HG02571 (cell line): ENCODE data around the gene SLC25A31.
A peak's percentile ranks its signal among the peaks of the same experiment; 100 is the strongest.

Experiments used
- ATAC-seq: cut with Tn5 transposase; IDR thresholded peaks from one replicate; pipeline ENCODE4 v1.9.1; 2021; ENCODE audit warnings: mild to moderate bottlenecking, moderate library complexity; ENCODE audit not compliant: unreplicated experiment

Gene SLC25A31

DNA sequence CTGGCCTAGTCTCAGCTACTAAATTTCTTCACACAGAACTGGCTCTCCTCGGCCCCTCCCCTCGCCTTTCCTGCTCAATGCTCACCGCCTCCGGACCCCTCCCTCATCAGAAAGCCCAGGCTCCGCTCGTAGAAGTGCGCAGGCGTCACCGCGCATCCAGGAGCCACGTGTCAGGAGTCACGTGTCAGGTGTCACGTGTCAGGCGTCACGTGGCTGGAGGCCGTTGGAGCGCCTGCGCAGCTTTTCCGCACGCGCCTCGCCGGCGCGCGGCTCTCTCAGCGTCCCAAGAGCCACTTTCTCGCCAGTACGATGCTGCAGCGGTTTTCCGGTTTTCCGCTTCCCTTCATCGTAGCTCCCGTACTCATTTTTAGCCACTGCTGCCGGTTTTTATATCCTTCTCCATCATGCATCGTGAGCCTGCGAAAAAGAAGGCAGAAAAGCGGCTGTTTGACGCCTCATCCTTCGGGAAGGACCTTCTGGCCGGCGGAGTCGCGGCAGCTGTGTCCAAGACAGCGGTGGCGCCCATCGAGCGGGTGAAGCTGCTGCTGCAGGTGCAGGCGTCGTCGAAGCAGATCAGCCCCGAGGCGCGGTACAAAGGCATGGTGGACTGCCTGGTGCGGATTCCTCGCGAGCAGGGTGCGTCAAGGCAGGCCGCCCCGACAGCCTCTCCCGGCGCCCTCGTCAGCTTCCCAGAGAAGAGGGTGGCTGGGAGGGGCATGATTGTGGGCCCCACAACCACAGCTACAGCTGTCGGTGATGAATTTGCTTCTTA, at the start of gene SLC25A31:
TSS of gene SLC25A31 (plus strand) at position 259 of the 772 bp plus-strand sequence. CDS start at position 405, 146 bp downstream.
- ATAC-seq = no peak

DNA sequence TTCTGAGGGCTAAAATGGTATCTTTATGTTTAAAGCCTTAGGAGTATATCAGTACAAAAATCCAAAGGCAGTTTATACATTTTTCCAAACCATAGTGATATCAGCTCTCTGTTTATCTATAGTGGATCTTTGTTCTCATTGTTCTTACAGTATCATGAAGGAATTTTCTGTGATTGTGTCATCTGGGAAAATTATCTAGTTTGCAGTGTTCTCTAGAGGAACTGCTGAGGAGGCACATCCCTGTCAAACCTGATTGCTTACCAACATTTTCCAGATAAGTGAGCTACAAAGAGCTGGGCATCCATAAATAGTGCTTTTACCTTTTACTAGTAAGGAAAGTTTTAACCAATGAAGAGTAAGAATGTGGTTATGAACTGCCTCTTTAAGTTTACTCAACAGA, 44.9 kb upstream of the SLC25A31 start:
- no peak for ATAC-seq

DNA sequence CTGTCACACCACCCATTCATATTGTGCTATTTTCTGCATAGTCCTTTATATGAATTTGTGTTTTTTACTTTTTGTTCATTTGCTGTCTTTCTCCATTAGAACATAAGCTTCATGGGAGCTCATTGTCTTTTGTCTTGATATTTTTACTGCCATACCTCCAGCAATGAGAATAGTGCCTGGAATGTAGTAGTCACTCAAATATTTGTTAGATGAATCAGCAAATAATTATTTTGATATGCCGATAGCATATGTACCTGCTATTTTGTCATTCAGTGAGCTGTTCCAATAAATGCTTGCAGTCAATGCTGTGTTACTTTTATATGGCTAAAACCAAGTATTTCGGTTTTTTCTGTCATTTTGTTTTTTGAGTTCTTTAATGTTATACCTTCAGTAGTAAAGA, 43.5 kb upstream of the SLC25A31 start:
- ATAC-seq = no peak

DNA sequence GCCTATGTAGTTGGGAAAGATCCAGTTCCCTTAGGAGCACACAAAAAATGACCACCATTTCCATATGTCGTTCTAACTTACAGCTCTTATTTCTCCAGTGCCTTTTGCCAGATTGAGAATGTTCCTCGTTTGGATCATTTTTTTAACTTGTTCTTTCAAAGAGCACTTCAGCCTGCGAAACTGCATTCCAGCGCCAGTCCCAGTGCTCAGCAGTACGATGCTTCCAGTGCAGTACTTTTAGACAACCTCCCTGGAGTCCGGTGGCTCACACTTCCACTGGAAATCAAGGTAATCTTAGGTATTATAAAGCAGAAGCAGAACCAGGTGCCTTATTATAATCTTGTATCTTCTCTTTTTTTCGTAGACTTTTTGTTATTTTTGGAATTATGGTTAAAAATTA, 42.6 kb upstream of the SLC25A31 start:
- no peak for ATAC-seq

DNA sequence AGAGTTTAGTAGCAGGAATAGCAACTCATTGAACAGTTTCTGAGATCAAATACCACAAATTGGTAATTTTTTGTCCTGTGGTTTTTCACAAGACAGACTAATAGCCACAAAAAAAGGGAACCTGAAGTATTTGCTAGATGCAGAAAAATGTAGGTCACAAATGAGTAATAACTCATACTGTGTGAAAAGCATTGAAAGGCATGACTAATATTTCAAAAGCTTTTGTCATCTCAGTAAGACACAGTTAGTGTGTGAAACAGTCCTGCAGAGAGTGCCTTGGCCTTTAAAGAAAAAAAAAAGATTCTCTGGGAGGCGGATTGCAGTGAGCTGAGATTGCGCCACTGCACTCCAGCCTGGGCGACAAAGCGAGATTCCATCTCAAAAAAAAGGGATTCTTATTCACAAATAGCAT, 31.4 kb upstream of the SLC25A31 start:
- ATAC-seq = peak; percentile 100

DNA sequence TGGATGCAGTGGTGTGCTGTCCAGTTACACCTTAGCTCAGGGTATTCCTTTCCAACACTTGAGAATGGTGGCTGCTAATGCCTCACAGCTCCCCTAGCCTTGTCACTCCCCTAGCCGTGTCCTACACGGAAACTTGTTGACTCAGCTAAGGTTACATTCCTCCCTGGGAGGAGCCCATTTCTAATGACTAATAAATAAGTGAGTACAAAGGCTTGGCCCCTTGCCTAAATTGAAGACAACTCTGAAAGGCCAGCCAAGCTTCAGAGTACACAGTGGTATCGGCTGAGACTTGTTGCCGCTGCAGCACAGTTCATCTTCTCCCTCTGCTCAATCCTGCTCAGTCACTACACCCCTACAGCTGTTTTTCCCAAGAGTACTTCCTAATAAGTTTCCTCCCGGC, 21.2 kb upstream of the SLC25A31 start:
- ATAC-seq = no peak

DNA sequence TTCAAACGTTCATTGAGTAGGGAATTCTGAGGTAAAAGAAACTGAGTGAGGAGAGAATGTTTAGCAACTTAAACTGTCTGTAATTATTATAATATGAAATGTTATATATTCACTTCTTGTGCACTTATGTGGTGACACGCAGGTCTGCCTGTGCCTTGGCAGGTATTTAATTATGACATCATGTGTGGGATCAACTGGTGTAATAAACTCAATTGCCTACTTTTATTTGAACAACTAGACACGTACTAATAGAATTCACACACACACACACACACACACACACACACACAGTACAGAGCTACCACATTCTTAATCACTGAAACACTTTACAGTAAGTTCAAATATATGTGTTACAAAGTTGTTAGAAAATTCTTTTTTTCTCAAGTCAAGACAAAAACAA, 20.7 kb upstream of the SLC25A31 start:
- ATAC-seq = no peak

DNA sequence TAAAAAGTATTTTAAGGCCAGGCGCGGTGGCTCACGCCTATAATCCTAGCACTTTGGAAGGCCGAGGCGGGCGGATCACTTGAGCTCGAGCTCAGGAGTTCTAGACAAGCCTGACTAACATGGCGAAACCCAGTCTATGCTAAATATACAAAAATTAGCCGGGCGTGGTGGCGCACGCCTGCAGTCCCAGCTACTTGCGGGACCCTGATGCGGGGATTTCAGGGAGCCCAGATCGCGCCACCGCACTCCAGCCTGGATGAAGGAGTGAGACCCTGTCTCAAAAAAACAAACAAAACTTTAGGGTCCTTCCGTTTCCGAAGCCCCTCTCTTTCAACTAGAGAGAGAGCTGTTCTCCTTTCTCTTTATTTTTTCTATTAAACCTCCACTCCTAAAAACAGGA, 1.2 kb downstream of the SLC25A31 start:
- no peak for ATAC-seq

DNA sequence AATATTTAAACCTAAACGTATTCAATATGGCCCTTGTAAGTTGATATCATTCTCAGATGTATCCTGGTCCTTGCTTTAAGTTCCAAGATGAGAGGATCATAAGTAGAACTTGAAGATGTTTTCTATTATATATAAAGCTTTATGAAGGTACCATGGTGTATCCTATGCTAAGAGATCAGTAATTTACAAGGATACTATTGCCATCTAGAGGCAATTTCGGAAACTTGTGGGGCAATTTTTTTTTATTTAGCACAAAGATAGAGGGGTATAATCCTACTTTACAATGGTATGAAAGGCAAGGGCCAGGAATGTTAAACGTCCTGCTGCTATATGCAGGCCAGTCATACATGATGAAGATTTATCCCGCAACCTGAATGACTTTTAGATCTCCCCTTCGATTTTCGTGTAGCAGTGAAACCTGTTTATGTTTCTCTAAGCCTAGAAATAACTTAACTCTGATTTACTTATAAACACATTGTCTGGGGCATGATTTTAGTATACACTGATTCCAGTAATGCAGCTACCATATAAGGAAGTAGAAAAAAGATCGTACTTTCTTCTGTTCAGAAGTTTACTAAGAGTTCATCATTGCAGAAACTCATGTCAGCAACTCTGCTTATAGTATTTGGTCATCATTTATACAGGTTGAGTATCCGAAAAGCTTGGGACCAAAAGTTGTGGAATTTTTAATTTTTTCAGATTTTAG, 2.6 kb downstream of the SLC25A31 start:
- no peak for ATAC-seq

DNA sequence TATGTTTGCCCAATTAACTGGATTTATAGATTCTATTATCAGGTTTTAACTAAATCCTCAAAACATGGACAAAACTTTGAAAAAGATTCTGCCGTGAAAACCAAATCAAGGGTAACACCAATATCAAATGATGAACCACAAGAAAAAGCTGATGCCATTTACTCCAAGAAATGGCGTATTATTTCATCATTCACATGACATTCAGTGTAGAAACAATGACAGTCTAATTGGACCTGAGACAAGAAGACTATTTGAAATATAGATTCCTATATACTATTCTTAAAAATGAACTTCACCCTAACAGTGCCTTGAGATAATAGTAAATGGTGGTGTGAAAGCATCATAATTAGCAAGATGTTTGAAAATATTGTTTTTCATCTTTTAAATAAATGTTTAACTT, 4.8 kb downstream of the SLC25A31 start:
- ATAC-seq = no peak

DNA sequence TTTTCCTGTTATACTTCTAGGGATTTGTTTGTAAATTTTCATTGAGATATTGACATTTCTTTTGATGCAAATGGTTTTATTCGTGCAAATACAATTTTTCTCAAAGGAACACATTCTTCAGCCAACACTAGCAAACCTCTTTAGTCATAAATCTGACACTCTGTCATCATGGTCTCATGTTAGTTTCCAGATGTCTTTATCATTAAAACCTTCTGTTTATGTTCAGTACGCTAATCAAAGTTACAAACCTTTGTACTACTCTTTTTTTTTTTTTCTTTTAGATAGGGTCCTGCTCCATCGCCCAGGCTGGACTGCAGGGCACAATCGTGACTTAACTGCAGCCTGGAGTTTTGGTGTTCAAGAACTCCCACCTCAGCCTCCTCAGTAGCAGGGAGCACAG, 7.1 kb downstream of the SLC25A31 start:
- no peak for ATAC-seq

DNA sequence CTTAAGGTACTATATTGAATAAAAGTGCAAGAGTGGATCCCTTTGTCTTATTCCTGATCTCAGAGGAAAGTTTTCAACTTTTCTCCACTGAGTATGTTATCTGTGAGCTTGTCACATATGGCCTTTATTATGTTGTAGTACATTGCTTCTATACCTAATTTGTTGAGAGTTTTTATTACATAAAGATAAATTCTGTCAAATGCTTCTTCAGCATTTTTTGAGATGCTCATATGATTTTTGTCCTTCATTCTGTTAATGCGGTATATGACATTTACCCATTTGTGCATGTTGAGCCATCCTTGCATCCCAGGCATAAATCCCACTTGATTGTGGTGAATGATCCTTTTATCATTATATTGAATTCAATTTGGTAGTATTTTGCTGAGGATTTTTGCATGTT, 11.0 kb downstream of the SLC25A31 start:
- no peak for ATAC-seq

DNA sequence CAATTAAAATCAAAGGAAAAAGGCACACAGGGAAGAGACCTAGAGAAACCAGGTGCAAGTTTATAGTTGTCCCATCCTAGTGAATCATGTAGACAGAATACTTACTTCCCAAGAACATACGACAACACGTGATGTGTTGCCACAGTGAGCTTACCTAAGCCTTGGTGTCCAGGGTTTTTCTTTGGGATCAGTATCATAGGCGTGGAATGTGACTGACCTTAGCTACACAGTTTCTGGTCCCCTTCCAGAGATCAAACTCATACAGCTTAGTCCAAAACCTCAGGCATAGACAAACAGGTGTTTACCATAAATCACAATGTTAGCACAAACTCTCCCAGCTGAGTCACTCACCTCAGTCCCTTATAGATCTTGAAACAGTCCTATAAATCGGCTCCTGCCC, 17.7 kb downstream of the SLC25A31 start:
- no peak for ATAC-seq

DNA sequence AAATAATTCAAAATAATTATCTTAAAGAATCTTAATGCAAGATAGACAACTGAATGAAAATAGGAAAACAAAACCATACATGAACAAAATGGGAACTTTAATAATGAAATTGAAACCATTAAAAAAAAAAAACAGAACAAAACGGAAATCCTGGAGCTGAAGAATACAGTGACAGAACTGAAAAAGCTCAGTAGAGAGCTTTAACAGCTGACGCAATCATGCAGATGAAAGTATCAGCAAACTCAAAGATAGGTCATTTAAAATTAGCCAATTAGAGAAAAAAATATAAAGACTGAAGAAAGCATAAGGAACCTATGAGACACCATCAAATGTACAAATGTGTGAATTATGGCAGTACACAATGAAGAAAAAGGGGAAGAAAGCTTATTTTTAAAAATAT, 18.8 kb downstream of the SLC25A31 start:
- ATAC-seq = no peak

DNA sequence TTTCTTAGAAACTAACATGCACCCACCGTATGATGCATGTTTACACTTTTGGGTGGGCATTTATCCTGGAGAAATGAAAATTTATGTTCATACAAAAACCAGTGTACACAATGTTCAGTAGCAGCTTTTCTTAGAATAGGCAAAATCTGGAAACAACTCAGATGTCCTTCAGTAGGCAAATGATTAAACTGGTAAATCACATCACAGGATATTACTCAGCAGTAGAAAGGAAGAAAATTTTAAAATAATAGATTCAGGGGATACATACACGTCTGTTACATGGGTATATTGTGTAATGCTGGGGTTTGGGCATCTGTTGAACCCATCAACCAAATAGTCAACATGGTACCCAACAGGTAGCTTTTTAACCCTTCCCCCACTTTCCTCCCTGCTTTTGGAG, 26.7 kb downstream of the SLC25A31 start:
- no peak for ATAC-seq

DNA sequence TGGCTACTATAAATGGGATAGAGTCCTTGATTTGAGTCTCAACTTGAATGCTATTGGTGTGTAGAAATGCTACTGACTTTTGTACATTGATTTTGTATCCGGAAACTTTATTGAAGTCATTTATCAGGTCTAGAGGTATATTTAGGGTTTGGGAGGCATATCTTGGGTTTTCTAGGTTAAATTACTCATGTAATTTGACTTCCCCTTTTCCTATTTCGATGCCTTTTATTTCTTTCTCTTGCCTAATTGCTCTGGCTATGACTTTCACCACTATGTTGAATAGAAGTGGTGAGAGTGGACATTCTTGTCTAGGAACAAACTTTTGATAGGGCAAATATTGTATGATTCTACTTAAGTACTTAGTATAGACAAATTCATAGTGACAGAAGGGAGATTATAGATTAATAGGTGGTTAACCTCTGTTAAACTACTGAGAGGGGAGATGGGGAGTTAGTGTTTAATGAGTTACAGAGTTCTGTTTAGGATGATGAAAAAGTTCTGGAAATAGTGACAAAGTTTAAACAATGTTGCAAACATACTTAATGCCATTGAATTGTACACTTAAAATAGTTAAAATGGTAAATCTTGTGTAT, 29.1 kb downstream of the SLC25A31 start:
- no peak for ATAC-seq

DNA sequence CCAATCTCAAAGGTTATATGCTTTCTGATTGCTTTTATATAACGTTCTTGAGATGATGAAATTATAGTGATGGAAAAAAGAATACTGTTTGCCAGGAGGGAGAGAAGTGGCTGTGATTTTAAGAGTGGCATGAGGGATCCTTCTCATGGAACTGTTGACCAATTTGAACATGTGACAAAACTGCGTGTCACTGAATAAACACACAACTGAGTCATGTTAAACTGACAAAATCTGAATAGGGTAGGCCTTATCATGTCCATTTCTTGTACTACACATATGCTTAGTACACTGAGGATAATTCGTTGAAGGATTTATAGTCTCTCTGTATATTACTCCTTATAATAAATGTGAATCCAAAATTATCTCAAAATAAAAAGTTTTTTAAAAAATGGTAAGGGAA, 29.7 kb downstream of the SLC25A31 start:
- ATAC-seq = no peak

DNA sequence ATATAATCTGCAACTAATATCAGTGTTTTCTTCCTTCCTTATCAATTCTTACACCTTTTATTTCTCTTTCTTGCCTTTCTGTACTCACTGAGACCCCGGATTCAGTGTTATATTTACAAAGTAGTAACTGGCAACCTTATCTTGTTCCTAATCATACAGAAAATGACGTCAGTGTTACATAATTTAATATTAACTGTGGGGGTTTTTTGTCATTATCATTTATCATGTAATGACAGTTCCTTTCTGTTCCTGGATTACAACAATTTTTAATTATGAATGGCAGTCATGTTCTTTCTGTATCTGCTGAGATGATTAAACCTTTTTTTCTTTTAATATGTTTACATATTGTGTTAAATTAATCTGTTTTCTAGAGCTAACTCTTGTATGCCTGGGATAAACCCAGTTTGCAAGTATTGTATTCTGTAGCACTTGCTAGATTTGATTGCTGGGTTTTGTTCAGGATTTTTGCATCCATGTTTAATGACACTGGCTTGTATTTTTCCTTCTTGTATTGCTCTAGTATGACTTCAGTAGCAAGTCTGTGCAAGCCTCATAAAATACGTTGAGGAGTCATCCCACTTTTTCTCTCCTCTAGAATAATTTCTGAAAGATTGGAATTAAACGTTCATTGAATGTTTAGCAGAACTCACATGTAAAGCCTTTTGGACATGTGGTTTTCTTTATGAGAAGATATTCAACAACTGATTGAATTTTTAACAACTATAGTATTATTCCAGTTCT, 41.5 kb downstream of the SLC25A31 start:
- no peak for ATAC-seq

DNA sequence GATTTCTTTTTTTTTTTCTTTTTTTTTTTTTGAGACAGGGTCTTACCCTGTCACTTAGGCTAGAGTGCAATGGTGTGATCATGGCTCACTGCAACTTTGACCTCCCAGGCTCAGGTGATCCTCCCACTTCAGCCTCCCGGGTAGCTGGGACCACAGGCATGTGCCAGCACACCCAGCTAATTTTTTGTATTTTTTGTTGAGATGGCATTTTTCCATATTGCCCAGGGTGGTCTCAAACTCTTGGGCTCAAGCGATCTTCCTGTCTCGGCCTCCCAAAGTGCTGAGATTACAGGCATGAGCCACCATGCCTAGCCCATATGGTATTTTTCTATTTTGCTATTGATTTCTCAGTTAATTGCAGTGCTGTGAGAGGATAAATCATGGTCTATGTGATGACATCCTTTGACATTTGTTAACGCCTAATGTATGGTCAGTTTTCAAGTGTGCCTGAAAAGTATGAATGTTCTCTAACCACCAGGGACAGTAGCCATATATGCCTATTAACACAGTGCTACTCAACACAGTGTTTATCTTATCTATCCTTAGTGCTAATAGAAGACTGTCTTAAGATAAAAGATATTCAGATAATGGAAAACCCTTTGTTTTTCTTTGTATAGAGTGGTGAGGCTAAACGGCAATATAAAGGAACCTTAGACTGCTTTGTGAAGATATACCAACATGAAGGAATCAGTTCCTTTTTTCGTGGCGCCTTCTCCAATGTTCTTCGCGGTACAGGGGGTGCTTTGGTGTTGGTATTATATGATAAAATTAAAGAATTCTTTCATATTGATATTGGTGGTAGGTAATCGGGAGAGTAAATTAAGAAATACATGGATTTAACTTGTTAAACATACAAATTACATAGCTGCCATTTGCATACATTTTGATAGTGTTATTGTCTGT, 42.8 kb downstream of the SLC25A31 start:
- ATAC-seq = no peak

DNA sequence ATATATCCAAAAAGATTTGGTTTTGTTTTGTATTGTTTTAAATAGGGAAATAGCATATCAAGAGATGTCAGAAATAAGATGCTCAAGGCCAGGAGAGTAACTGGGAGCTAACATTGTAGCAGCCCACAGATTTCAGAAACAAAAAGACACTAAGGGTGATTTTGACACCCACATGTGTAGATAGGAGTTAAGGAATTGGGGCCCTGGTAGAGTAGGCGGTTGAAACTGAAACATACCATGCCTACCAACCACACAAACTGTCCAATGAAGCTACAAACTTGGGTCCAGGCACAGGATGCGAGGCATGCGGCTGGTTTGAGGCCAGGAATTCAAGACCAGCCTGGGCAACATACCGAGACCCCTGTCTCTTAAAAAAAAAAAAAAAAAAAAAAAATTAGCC, 45.6 kb downstream of the SLC25A31 start:
- ATAC-seq = no peak
